Mucosa of gallbladder (tissue), 1 donor: ENCODE data around the gene DIAPH2. TPM values are rescaled to one million over a fixed set of nuclear protein-coding genes. Genes with fewer than 3 reads are reported as not detected.

Source experiments
- DNase-seq: peaks from one replicate; pipeline ENCODE4 v3.0.0-alpha.2; 2020; ENCODE audit warnings: low spot score
- total RNA-seq: library from RNA; stranded (reverse); gene quantifications from one replicate; pipeline ENCODE4 v1.2.1, GENCODE V29; 2021
- donor health status: DM: no; HTN: no; CAD: no.

Gene DIAPH2
- total RNA-seq, 1 donor from 2014 or later, result 17.6 TPM

DNA sequence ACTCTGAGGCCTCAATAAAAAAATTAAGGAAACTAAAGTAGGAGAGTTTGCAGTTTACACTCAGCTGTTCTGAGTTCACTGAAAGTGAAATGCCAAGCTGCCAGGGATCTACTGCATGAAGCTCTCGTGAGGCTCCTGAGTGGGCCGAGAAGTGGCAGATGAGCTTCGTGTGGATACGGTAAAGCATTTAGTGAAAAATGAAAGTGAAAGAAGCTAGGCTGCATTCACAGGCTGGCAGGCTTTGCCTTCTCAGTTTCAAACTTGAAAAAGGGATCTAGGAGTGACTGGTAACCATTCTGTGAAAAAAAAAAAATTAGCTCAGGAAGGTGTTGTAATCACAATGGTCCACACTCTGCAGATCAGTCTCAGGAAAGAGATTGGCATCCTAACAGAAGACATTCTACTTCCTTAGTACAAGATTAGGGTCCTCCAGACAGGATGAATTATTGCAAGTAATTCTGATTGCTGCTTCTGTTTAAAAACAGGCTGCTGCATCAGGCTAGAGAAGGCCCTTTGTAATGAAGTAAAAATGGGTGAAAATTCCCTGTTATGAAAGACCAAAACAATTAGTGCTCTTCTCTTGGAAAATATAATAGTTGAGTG is 879.0 kb downstream of the DIAPH2 start:
- peak; percentile 36 for DNase-seq

DNA sequence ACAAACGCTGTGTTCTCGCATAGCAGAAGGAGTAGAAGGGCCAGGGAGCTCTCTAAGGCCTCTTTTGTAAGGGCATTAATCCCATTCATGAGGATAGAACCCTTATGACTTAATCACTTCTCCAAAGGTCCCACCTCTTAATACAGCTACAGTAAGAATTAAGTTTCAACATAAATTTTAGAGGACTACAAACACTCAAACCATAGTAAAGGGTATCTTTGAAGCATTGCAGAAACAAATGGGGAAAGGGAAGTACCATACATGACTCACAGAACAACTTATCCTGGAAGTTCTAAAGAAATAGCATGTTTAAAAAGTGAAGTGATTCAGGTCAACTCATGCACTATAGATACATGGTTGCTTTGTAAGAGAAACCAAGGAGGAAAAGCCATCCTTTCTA is 879.9 kb downstream of the DIAPH2 start:
- DNase-seq, result no peak

DNA sequence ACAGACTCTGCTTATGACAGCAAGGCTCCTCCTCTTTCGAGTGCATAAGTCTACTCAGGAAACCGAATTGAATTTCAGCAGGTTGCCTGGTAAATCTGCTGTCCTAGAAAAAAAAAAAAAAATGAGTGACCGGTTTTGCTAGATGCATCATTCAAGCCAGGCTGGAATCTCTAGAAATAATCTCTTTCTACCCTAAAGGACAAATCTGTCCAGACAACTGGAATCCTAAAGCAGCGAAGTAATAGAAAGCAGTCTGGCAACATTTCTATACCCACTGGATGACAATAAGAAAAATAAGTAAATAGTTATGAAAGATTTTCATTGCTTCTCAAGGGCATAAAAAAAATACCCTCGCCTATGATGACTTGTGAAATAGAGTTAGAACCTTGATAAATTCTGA is 902.5 kb downstream of the DIAPH2 start:
- DNase-seq, result no peak

DNA sequence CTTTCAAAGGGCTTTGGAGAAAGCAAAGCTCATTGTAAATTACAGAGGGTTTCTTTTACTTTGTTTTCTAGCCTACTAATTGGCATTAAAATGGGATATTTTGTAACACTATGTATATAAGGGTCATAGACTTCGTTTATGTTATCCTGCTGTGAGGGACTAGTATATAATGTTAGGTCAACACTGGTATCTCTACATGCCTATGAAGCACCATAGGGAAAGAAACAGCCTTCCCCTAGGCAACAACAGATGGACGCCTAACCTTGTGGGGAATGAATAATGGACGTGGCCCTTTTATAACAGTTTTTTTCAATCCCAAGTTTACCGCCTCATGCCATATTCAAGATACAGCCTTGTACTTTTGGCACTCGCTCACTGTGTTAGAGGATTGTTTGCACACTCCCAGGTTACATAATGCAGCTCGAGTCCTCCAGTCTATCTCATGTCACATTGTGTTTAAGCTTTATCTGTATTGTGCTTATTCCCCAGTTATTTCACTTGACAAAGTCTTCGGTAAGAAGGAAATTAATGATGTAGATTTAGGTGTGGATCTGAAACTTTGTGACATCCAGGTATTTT is 910.1 kb downstream of the DIAPH2 start:
- no peak for DNase-seq

DNA sequence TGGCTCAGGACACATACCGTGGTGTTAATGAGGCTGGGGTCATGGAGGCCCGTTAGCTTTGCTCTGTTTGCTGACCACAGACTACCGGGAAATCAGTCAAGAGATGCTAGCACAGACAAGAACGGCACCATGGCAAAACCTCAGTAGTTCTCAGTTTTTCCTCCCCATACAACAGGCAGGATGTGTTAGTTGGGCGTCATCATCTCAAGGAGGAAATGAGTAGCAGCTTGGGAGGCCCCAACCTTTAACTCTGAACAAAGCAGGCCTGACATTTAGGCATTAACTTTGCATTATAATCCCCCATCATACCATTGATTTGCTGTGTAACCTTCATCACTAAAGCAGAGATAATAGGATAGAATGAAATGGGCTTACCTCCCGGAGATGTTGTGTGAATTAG is 913.3 kb downstream of the DIAPH2 start:
- DNase-seq, result no peak

DNA sequence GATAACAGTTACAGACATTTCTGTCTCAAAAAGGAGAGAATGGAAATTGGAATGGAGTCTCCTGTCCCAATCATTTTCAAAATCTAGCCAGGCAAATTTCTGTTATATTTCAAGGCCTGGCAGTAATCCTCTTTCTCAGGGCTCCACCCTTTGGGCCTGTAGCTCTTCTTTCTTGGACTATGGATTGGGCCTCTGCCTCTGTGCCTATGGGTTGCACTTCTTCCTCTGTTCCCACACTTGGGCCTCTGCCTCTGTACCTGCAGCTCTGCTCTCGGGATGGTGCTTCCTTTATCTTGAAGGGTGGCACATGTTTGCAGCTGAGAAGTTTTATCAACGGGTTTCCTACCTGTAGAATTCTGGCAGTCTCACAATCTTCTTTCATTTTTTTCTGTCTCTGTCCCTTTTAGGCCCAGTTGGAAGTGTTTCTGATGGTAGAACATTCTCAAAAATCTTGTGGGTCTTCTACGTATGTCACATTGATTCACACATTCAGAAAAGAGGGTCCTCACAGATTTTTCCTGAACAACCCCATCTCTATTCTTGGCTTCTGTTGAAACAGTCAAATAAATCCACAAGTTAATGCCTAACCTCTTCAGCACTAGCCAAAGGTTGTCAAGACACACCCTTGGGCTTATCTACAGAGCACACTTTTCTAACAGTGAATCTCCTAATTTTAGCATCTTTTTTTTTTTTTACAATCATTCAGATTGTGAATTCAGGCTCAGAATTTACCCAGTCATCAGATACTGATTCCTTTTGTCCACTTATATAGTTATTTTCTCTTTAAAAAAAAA is 918.0 kb downstream of the DIAPH2 start:
- DNase-seq, result no peak

DNA sequence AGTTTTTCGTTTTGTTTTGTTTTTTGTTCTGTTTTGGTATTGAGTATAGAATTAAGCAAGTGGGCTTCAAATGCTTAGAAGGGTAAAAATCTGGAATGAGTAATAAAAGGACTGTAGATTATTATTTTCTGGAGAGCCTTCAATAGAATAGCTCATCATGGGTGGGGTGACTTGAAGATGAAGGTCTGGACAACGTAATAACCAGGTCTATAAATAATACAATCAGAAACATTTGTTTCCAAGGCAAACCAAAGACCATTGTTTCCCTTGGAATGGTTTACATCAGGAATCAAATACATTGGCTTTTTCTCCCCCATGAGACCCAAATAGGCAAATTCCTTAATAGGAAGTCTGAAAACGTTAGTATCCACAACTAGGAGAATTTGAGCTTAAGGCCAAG is 920.6 kb downstream of the DIAPH2 start:
- no peak for DNase-seq

DNA sequence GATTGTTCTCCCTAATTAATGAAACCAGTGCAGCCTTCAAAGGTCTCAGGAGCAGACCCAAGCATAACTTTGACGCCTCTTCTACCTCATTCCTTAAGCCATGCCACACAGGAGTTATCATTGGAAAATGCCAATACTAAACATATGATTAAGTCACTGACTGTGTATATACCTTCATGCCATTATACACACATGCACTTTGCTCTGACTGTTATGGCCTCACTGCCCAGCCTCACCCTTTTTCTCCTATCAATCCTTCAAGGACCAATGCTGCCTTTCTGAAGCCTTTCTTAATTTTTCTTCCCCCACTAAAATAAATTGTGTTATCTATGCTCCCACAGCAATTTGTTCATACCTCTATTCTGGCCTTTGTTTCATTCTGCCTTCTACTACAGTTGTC is 924.7 kb downstream of the DIAPH2 start:
- DNase-seq, result no peak

DNA sequence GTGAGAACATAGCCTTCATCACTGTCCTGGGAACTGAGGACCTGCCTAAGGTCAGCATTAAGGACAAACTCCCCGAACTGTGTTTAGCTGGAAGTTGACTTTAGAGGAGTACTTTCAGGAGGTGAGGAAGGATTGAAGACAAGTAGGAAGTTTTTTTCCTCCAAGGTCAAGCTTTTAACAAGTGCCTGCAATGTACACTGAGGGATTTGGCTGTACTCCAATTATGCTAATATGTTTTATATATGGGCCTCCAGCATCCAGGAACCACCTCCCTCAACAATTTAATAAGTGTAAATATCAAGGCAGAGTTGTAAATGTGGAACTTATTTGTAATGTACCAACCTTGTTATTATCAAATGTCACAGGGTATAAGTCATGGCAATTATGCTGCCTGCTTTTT is 925.3 kb downstream of the DIAPH2 start:
- no peak for DNase-seq

DNA sequence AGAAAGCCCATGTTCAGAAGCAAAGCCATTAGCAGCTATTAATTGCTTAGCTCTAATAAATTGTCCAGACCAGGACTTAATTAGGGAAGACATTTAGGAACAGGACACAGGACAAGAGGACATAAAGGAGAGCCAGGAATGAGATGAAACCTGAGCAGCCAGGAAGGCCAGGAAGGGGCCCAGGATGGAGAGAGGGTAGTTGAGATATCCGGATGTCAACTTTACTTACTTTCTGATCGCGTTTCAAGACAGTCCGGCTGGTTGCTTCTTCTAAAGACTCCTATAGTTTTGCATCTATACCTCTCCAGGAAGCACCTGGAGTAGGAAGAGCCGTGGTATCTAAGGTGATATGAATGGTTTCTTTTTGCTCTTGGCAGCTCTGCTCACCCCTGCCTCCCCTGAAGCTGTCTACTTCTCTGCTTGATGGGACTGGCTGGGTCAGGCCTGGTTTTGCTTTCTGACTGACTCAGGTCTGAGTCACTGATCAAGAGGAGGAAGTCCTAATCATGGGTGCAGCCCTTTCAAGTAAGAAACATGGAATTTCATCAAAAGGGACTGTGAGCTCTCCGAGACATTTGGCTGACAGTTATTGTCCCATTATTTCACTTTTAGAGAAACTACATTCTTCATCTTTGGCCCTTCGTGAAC is 932.4 kb downstream of the DIAPH2 start:
- DNase-seq, result no peak

DNA sequence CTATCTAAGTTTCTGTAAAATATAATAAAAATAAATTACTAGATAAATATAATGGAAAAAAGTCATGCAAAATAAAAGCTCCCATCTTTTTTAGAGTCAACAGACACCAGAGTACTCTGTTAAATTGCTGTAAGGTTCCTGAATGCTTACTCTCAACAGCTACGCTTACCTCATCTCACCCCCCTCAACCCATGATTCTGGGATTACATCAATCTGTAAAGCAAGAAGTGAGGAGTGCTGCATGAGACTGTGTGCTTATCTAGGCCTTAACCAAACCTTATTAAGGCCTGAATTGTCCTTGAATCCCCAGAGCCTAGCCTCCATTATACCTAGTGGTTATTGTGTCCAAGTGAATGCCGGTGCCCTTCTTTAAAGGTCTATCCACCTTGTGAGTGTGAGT is 934.9 kb downstream of the DIAPH2 start:
- no peak for DNase-seq

DNA sequence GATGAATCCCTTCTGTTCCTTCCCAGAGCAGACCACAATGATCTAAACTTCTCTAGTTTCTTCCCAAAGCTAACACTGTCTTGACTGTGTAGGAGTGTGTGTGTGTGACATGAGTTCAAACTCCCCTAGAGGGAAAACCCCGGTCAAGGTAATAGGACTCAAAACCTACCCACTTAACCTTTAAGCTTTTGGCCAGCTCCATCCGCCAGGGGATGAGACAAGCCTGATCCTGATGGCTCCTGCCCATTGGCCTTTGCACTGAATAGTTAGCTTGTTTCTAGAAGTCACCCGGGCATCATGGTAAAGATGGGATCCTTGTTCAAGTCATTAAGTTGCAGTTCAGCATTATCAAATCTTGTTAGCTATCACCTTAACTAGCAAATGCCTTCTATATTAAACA is 937.5 kb downstream of the DIAPH2 start:
- DNase-seq, result no peak

DNA sequence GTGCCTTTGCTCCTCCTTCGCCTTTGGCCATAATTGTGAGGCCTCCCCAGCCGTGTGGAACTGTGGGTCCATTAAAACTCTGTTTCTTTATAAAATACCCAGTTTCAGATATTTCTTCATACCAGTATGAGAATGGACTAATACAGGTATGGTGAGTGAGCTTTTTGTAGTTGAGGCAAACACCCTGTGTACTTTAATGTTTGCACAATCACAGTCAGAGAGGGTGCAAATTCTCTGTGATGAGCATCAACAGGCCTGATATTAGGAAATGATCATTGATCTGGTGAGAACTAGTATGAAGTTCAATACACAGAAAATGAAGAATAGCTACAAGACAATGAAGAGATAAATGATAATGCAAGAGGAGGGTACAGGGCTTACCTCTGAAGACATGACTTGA is 943.7 kb downstream of the DIAPH2 start:
- DNase-seq, result no peak

DNA sequence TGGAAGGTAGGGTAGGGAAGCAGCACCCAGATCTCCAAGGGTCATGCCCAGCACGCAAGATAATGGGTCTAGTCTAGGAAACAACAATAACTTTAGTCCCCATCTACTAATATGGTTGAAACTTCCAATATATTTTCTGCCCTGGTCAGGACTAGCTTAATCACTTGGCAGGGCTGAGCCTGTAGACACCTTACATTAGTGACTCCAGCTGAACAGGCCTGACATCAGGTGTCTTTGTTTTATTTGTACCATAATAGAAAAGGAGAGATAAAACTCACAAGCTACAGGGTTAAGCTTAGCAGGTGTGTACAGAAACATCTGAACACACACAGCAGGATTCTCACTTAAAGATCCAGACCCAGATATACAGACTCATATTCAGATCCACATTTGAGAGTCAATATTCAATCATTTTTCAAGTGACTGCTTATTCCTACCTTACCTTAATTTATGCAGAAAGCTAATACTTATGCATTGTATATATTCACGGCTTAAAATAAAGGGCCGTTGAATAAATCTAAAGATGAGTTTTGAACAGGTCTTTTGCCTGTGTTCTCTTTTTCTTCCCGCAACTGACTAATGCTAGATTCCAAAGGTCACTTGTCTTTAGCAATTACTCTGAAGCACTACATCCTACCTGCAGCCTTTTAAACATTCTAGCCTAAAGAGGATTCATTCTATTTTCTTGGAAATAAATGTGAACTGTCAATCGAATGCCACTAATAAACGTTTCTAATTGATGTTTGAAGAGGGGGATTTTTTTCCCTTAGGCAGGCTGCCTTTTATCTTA is 944.4 kb downstream of the DIAPH2 start:
- no peak for DNase-seq

DNA sequence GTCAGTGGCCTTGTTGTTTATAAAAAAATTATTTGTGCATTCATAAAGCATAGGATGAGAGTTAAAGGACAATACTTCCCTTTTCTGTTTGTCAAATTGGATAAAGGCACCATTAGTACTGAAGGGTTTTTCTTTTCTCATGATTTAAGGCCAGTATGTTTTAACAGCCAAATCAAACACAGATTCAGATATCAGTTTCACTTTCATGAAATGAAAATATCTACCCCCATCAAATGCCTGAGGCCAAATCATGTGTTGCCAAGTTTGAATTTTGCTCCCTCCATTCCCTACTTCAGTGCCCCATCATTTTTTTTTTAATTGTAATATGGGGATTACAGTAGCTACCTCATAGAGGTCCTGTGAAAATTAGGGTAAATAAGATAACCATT is 944.9 kb downstream of the DIAPH2 start:
- no peak for DNase-seq

DNA sequence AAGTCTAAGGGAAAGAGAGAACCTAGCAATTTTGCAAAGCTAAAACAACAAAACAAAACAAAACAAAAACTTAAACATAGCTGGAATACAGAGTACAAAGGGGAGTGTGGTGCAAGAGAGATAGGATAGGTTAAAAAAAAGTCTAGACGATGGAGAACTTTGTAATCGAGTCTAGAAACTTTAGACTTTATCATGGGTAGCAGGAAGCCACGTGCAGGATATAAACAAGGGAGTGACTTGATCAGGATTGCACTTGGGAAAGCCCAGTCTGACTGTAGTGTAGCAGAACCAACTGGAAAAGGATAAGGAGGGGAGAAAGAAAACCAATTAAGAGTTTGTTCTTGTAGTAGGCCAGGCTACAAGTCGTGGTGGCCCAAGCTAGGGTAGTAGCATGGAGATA is 949.2 kb downstream of the DIAPH2 start:
- no peak for DNase-seq

DNA sequence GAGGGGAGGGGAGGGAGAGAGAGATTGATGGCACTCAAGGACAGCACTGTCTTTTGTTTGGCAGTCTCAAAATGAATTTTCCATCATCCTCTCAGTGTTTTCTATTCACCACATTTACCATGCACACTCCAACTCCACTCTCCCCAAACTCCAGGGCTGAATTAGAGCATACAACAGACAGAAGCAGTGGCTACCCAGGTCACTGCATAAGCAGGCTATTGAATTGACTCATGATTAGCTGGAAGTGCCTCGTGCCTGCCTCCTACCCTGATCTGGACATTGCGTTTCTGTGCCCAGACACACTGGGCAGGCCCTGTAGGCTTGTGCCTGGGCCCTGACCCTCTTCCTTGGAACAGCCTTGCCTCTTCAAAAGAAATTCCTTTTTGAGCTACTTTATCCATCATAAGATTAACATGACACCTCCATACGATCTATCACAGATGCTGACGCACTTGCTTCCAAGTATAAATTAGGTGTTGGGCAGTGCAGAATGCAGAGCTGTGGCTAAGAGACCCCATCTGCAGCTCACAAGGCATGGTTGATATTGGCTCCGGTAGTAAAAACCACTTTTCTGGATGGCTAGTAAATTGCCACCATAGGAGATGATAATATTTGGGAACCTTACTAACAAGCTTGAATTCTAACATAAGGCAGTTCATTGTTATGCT is 952.0 kb downstream of the DIAPH2 start:
- DNase-seq, result no peak

DNA sequence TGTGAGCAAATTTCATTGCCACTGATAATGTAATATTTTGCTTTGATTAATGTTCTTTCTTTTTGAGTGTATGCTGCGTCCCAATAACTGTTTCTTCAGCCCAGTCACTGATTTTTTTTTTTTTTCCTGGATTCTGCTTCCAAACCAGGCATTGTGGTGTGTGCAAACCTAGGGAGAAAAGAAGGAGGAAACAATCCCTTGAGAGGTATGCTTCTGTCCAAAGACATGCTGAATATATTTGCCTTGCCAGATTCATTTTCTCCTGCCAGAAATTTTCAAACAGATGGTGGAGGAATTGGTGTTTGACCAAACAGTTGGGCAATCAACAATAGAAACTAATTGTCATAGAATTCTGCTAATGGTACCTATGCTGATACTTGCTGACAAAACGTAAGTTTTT is 952.6 kb downstream of the DIAPH2 start:
- DNase-seq, result no peak

DNA sequence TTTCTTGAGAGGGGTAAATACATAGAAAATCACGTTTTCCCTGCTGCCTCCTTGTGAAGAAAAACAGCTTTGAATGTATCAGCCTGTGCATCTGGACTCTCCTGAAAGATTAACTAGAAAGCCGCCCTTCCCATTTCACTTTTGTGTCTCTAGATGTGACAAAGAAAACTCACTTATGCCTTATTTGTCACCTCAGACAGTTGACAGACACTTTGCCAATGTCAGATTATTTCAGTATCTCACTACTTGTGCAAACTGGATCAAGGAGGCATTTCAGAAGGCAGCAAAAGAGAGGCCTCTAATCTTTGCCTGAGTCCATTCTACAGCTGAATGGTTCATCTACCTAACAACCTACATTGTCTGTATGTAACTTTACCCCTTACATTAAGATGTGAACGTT is 954.0 kb downstream of the DIAPH2 start:
- no peak for DNase-seq

DNA sequence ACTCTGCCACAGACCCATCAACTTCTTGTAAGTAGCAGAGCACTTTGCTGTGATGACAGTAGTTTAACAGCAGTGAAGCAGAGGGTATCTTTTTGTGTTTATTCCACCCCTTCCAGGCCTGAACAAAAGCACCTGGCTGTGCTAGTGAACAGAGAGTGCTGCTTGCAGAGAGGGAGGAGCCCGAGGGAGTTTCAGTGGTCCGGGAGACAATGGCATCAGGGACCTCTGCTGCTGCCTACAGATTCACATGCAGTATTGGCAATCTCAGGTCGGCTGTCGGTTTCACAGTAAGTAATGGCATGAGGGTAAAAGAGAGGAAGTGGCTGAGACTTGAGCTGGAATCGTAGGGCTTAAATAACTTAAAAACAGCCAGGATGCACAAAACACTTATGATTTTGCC is 954.9 kb downstream of the DIAPH2 start:
- DNase-seq, result no peak
